CD4-positive, alpha-beta T cell treated with Interleukin-1 beta for 1 hour (primary cell): ENCODE results near the gene ATP2C1.

Source experiments
- DNase-seq, 2 donors: peaks; one replicate each; pipeline ENCODE4 v3.0.0-alpha.2; 2020 to 2022

Gene ATP2C1

GRCh38 chr3:130897316-130897715 is 3.4 kb downstream of the ATP2C1 start:
- no peak for DNase-seq

- DNase-seq: no peak
These were observed 7.1 kb downstream of the ATP2C1 start for GRCh38 chr3:130900959-130901358.

- DNase-seq: no peak
These were observed 7.8 kb downstream of the ATP2C1 start for GRCh38 chr3:130901463-130902204.

GRCh38 chr3:130903412-130903908 is 9.6 kb downstream of the ATP2C1 start:
- no peak for DNase-seq

- no peak for DNase-seq
These were observed 10.6 kb downstream of the ATP2C1 start for GRCh38 chr3:130904491-130904890.

GRCh38 chr3:130905551-130905950 is 11.7 kb downstream of the ATP2C1 start:
- DNase-seq: no peak

- peak in 1 of 2 donors; percentile 19 for DNase-seq
These were observed 12.6 kb downstream of the ATP2C1 start for GRCh38 chr3:130906374-130906995.

GRCh38 chr3:130907500-130907899 is 13.6 kb downstream of the ATP2C1 start:
- DNase-seq: no peak

- DNase-seq: no peak
These were observed 14.1 kb downstream of the ATP2C1 start for GRCh38 chr3:130907966-130908365.

- DNase-seq: no peak
These were observed 21.8 kb downstream of the ATP2C1 start for GRCh38 chr3:130915567-130916292.

GRCh38 chr3:130916507-130917167 is 22.8 kb downstream of the ATP2C1 start:
- no peak for DNase-seq

- DNase-seq: no peak
These were observed 24.4 kb downstream of the ATP2C1 start for GRCh38 chr3:130918328-130918727.

GRCh38 chr3:130925628-130926027 is 31.7 kb downstream of the ATP2C1 start:
- peak in 1 of 2 donors; percentile 8 for DNase-seq

GRCh38 chr3:130926504-130926903 is 32.6 kb downstream of the ATP2C1 start:
- DNase-seq: no peak

GRCh38 chr3:130929804-130930203 is 35.9 kb downstream of the ATP2C1 start:
- no peak for DNase-seq

- DNase-seq: no peak
These were observed 39.1 kb downstream of the ATP2C1 start for GRCh38 chr3:130932979-130933378.

- DNase-seq: no peak
These were observed 40.0 kb downstream of the ATP2C1 start for GRCh38 chr3:130933801-130934345.

- DNase-seq: no peak
These were observed 40.7 kb downstream of the ATP2C1 start for GRCh38 chr3:130934442-130935089.

- DNase-seq: no peak
These were observed 42.0 kb downstream of the ATP2C1 start for GRCh38 chr3:130935761-130936492.

- DNase-seq: no peak
These were observed 45.9 kb downstream of the ATP2C1 start for GRCh38 chr3:130939753-130940152.

GRCh38 chr3:130941793-130942192 is 47.9 kb downstream of the ATP2C1 start:
- DNase-seq: no peak

- no peak for DNase-seq
These were observed 53.0 kb downstream of the ATP2C1 start for GRCh38 chr3:130946882-130947281.
